Fibroblast of gingiva (primary cell): Measurements from ENCODE around the gene KNTC1.
"Not testable (repeated sequence)": the region's sequence is repeated elsewhere in the genome, so short reads cannot be mapped to it uniquely, and the experiment has no call there.

Source experiments
- DNase-seq: peaks from one replicate; pipeline ENCODE4 v3.0.0-alpha.2; 2011; ENCODE audit warnings: low read depth

Gene KNTC1

DNA sequence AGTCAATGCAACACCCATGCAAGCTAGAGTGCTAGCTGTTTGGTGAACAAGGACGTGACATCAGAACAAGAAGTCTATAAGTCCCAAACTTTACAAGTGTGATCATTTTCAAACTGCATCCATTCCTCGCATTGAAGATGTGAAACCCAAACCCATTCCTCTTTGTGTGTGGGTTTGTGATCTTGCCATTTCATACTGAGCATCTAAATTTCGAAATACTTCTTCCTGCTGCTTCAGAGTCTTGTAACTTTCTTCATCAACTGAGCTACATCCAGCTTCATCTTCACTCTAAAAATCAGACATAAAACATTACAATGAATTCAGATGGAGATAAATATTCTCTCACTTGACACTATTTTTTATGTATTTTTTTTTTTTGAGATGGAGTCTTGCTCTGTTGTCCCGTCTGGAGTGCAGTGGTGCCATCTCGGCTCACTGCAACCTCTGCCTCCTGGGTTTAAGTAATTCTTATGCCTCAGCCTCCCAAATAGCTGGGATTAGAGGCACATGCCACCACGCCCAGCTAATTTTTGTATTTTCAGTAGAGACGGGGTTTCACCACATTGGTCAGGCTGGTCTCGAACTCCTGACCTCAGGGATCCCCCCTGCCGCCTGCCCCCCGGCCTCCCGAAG lies 21.5 kb upstream of the KNTC1 start:
- DNase-seq, result peak; percentile 60

- DNase-seq, result no peak
Observed at GRCh38 chr12:122506393-122506938, 20.6 kb upstream of the KNTC1 start.

- no peak for DNase-seq
Observed at GRCh38 chr12:122508163-122508562, 18.9 kb upstream of the KNTC1 start.

- not testable (repeated sequence) for DNase-seq
Observed at GRCh38 chr12:122513028-122513427, 14.0 kb upstream of the KNTC1 start.

DNA sequence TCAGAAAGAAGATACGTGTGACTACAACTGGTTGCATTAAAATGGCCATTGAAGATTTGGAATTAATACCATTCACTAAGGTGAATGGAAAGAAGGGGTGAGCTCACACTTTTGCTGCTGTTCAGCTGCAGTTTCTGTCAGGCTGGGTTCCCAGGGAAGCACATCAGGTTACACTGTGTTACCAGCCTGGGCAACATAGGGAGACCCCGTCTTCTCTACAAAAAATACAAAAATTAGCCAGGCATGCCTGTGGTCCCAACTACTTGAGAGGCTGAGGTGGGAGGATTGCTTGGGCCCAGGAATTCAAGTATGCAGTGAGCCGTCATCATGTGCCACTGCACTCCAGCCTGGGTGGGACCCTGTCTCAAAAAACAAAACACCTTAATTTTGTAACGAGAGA lies 13.4 kb upstream of the KNTC1 start:
- no peak for DNase-seq

GRCh38 chr12:122515275-122515674 lies 11.8 kb upstream of the KNTC1 start:
- no peak for DNase-seq

DNA sequence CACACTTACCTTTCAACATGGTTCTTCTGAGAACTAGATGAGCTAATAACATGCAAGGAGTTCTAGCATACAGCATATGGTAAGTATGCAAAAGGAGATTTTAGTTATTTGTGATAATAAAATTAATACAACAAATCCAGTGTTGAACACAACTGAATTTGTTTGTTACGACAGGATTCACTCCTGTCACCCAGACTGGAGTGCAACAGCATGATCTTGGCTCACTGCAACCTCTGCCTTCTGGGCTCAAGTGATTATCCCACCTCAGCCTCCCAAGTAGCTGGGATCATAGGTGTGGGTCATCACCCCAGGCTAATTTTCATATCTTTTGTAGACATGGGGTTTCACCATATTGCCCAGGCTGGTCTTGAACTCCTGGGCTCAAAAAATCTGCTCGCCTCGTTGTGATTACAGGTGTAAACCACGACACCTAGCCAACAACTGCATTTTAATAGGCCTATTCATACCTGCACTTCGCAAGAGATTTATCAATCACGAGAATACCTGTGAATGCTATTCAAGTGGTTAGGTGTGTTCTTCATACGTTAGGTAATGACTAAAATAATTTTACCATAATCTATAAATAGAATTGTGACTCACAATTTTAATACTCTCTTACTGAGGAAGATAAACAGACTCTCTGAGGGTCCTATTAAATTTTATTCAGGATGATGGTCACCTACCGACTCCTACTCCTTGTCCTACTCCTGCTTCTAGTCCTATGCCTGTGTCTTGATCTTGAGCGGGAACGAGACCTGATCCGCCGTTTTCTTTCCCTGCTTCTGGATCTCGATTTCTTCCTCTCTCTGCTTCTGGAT lies 10.3 kb upstream of the KNTC1 start:
- no peak for DNase-seq

DNA sequence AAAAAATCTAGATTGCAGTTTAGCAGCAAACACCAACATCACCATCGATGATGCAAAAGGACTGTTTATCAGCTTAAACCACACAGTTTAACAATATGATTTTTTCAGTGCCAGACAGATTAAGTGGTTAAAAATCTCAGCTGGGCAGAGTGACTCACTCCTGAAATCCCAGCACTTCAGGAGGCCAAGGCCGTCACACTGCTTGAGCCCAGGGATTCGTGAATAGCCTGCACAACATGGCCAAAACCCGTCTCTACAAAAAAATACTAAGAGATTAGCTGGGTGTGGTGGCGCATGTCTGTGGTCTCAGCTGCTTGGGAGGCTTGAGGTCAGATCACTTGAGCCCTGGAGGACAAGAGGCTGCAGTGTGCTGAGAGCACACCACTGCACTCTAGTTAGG lies 9.2 kb upstream of the KNTC1 start:
- peak; percentile 85 for DNase-seq

GRCh38 chr12:122518908-122519307 lies 8.1 kb upstream of the KNTC1 start:
- DNase-seq, result peak; percentile 65

DNA sequence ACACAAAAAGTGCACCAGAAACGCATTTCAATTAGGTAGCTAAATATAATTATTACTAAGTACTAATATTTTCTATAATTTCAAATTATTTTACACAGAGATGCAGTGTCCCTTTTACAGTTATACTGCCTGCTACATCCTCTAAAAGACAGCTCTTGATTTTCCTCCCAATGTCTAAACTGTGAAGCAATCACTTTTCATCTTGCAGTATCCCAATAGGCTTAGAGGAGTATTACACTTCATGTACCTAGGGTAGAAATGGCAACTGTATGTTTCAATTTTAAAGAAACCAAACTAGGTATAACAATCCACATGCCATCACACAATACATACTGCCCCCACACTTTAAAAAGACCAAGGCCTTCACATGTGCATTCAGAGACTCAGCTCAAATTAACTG lies 7.6 kb upstream of the KNTC1 start:
- DNase-seq, result no peak

GRCh38 chr12:122520676-122521075 lies 6.4 kb upstream of the KNTC1 start:
- DNase-seq, result no peak

DNA sequence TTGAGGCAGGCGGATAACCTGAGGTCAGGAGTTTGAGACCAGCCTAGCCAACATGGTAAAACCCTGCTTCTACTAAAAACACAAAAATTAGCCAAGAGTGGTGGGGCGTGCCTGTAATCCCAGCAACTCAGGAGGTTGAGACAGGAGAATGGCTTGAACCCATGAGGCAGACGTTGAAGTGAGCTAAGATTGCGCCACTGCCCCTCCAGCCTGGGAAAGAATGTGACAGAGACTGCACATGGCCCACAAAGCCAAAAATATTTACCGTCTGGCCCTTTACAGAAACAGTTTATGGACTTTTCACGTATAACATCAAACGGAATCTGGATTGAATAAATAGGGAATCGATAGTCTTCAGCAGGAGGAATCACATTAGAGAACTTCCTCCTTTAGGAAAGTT lies 3.8 kb upstream of the KNTC1 start:
- peak; percentile 57 for DNase-seq

GRCh38 chr12:122523846-122524718 lies 3.0 kb upstream of the KNTC1 start:
- DNase-seq, result no peak

- no peak for DNase-seq
Observed at GRCh38 chr12:122527478-122527944, 462 bp downstream of the KNTC1 start.

GRCh38 chr12:122528582-122528981 lies 1.5 kb downstream of the KNTC1 start:
- DNase-seq, result no peak

DNA sequence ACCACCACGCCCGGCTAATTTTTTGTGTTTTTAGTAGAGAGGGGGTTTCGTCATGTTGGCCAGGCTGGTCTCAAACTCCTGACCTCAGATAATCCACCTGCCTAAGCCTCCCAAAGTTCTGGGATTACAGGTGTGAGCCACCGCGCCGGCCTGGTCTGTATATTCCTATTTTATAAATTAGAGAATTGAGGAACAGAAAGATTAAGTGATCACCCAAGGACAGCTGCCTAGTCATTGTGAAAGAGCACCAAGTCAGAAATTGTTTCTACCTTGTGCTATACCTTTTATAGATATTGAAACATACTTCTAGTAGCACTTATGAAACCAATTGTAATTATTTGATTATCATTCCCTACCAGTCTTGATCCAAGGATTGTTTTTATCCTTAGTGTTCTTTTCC lies 1.9 kb downstream of the KNTC1 start:
- DNase-seq, result no peak

DNA sequence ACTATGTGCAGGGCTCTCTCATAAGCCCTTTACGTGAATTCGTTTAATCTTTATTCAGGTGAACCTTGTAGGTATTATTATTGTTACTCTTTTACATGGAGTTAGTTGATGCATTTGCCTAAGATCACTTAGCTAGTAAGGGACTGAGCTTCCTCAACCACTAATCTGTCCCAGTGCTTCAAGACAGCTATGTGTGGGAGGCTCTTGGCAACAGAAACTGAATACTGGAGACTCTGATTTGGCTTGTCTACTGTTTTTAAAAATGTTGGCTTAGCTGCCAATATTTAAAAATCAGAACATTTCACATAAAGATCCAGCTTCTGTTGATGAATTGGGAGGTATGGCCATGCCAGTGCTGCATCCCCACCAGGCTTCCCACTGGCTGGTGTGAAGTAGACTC lies 6.8 kb downstream of the KNTC1 start:
- no peak for DNase-seq

DNA sequence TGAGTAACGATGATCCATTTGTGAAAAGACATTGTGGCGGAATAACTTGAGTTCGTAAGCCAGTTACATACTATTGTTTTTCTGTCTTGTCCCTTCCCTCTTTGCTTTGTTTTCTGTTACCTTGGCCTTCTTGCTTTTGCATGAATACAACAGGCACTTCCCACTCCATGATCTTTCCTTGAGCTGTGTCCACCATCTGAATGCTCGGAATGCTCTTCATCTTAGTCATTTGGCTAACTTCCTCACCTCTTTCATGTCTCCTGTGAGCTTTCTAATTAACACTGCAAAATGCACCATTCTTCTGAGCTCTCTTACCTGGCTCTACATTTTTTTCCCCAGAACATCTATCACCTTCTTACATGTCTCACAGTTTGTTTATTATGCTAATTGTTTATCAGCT lies 10.0 kb downstream of the KNTC1 start:
- DNase-seq, result no peak

- no peak for DNase-seq
Observed at GRCh38 chr12:122538496-122538895, 11.4 kb downstream of the KNTC1 start.

DNA sequence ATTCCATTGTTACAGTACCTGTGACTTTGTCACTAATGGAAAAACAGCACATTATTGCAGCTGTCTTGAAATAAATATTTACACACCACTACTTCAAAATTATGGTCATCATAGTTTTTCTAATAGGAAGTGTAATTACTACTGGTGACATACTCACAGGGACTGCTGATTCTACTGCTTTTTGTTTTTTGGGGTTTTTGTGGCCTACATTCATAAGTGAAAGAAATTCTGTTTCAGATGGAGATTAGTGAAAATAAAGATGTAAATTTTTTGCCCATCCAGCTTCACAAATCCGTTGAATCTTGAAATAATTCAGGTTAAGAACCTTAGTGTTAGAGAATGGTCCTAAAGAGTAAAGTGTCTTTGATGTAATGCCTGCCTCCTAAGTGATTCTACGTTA lies 17.5 kb downstream of the KNTC1 start:
- no peak for DNase-seq

- no peak for DNase-seq
Observed at GRCh38 chr12:122545855-122546254, 18.8 kb downstream of the KNTC1 start.

GRCh38 chr12:122547330-122547729 lies 20.3 kb downstream of the KNTC1 start:
- DNase-seq, result no peak
